Uterus (tissue), 4 donors: ENCODE results near the gene SUCLG2. TPM values are rescaled to one million over a fixed set of nuclear protein-coding genes. Genes with fewer than 3 reads are reported as not detected.

Source experiments
- DNase-seq, 2 donors: peaks; one replicate each; pipeline ENCODE4 v3.0.0-alpha.2; 2019 to 2020
- H3K27ac ChIP-seq, 2 donors: fragments of 200-600 bp; sonication (generic); 1 replicate in 1 of 2; 2 replicates in 1 of 2; pipeline ENCODE4 v1.5.1; 2016 to 2018
- H3K27me3 ChIP-seq, 2 donors: fragments of 200-600 bp; sonication (generic); one replicate each; pipeline ENCODE4 v1.5.1; 2018 to 2019; ENCODE audit warnings: control low read depth in 1 of 2
- H3K36me3 ChIP-seq, 2 donors: fragments of 200-600 bp; sonication (generic); one replicate each; pipeline ENCODE4 v1.5.1; 2019; ENCODE audit warnings: control low read depth in 1 of 2
- H3K4me1 ChIP-seq, 2 donors: fragments of 200-600 bp; sonication (generic); one replicate each; pipeline ENCODE4 v1.5.1; 2018 to 2019; ENCODE audit warnings: control low read depth in 1 of 2
- H3K4me3 ChIP-seq, 2 donors: fragments of 200-600 bp; sonication (generic); 1 replicate in 1 of 2; 2 replicates in 1 of 2; pipeline ENCODE4 v1.5.1; 2018 to 2019; ENCODE audit warnings: mild to moderate bottlenecking in 1 of 2
- H3K9me3 ChIP-seq, 2 donors: fragments of 200-600 bp; sonication (generic); one replicate each; pipeline ENCODE4 v1.5.1; 2019; ENCODE audit warnings: control low read depth in 1 of 2
- CTCF ChIP-seq, 4 experiments: fragments of 200-600 bp in 2 of 4; fragments of 450-650 bp in 2 of 4; sonication (generic) in 2 of 4; IDR thresholded peaks; one replicate each; pipeline ENCODE4 v1.5.1; 2016 to 2019; ENCODE audit warnings: antibody characterized with exemption in 4 of 4, mild to moderate bottlenecking in 2 of 4, moderate library complexity in 1 of 4
- POLR2A ChIP-seq, 2 donors: fragments of 450-650 bp; IDR thresholded peaks; one replicate each; pipeline ENCODE4 v1.6.1; 2016; ENCODE audit warnings: antibody characterized with exemption in 2 of 2, mild to moderate bottlenecking in 1 of 2, moderate library complexity in 1 of 2
- intact Hi-C: fragments of 100-400 bp; cut with DNase I; formaldehyde crosslinking; loops from one replicate; pipeline ENCODE4 v1.15.1; 2023; ENCODE audit warnings: low total_unique reads
- total RNA-seq, 4 donors: library from RNA; depleted of rRNA in 3 of 4; stranded (reverse); fragments of >200 nt in 3 of 4; gene quantifications; one replicate each; pipeline versions ENCODE4 v1.1.0 to v1.2.4, GENCODE V29; 2014 to 2023
- donor health status: DM: yes; HTN: yes; CAD: no.

Gene SUCLG2
- total RNA-seq, 4 donors from 2014 or later, result 30.5 to 77.0 (median 45.2) TPM

- intact Hi-C loops, result no loop called here
- no peak overlapping the region for H3K4me3 ChIP-seq
Measured at GRCh38 chr3:67640023-67640660, 14.3 kb downstream of the SUCLG2 start.

GRCh38 chr3:67637255-67637900 is 17.0 kb downstream of the SUCLG2 start:
- Histone ChIP-seq H3K27ac (no peak overlapping the region), H3K9me3 (no peaks in the 10 kb centered on the region), H3K27me3 (no peaks in the 10 kb centered on the region), H3K36me3 (no peaks in the 10 kb centered on the region), H3K4me3 (no peak overlapping the region), H3K4me1 (no peaks in the 10 kb centered on the region)
- intact Hi-C loops, result no loop called here
- DNase-seq, result no peak
- TF ChIP-seq CTCF (IDR thresholded peaks at IDR 0.05), result no peak
- TF ChIP-seq POLR2A (IDR thresholded peaks at IDR 0.05), result no peak

More at GRCh38 chr3:67640023-67640660, 14.3 kb downstream of the SUCLG2 start:
- H3K27ac ChIP-seq, result no peak overlapping the region
- no peaks in the 10 kb centered on the region for H3K36me3 ChIP-seq
- H3K9me3 ChIP-seq, result no peaks in the 10 kb centered on the region
- TF ChIP-seq POLR2A (IDR thresholded peaks at IDR 0.05) (no peak), CTCF (IDR thresholded peaks at IDR 0.05) (no peak)
- H3K4me1 ChIP-seq, result no peaks in the 10 kb centered on the region
- no peak for DNase-seq
- H3K27me3 ChIP-seq, result no peaks in the 10 kb centered on the region

GRCh38 chr3:67635806-67636205 is 18.6 kb downstream of the SUCLG2 start:
- Histone ChIP-seq H3K9me3 (no peaks in the 10 kb centered on the region), H3K27me3 (no peaks in the 10 kb centered on the region), H3K4me1 (no peaks in the 10 kb centered on the region), H3K4me3 (no peak overlapping the region), H3K27ac (no peak overlapping the region), H3K36me3 (no peaks in the 10 kb centered on the region)
- TF ChIP-seq POLR2A (IDR thresholded peaks at IDR 0.05) (no peak), CTCF (IDR thresholded peaks at IDR 0.05) (no peak)
- intact Hi-C loops, result no loop called here
- no peak for DNase-seq

DNA sequence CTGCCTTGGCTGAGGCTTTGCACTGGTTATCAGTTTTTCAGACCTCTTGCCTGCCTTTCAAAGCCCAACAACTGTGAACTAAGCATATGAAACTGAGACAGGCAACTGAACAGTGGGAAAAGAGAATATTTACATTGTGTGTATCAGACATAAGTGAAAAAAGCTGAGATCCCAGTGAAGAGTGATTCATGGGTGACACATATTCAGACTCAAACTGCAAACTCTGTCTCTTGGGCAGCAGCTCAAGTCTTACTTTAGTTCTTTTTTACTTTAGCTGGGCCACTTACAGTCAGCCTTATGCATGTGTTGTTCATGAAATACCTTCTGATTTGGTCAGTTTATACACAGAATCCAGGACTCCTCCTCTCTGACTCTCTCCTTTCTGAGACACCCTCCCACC is 19.2 kb downstream of the SUCLG2 start:
- intact Hi-C loops, result no loop called here

More for the DNA sequence above, 19.2 kb downstream of the SUCLG2 start:
- no peak for TF ChIP-seq POLR2A (IDR thresholded peaks at IDR 0.05)
- TF ChIP-seq CTCF (IDR thresholded peaks at IDR 0.05), result no peak
- Histone ChIP-seq H3K36me3 (no peaks in the 10 kb centered on the region), H3K27me3 (no peaks in the 10 kb centered on the region), H3K27ac (no peak overlapping the region), H3K4me1 (no peaks in the 10 kb centered on the region), H3K4me3 (no peak overlapping the region), H3K9me3 (no peaks in the 10 kb centered on the region)
- DNase-seq, result no peak
